Progenitor cell of endocrine pancreas (in vitro differentiated cells): ENCODE data around the gene N4BP3. TPM values are rescaled to one million over a fixed set of nuclear protein-coding genes. Genes with fewer than 3 reads are reported as not detected.
A peak's percentile ranks its signal among the peaks of the same experiment; 100 is the strongest.

Experiments
- DNase-seq: peaks from one replicate; pipeline ENCODE4 v3.0.0; 2021; ENCODE audit warnings: low spot score; ENCODE audit not compliant: unreplicated experiment
- H3K27ac Mint-ChIP-seq: 2 replicates; pipeline ENCODE4 v1.8.0; 2021; ENCODE audit warnings: mild to moderate bottlenecking, moderate library complexity, mixed read lengths
- H3K27me3 Mint-ChIP-seq: 2 replicates; pipeline ENCODE4 v1.8.0; 2021; ENCODE audit warnings: mixed read lengths
- H3K36me3 Mint-ChIP-seq: 2 replicates; pipeline ENCODE4 v1.8.0; 2022; ENCODE audit warnings: mixed read lengths; ENCODE audit not compliant: insufficient read depth
- H3K4me1 Mint-ChIP-seq: 2 replicates; pipeline ENCODE4 v1.8.0; 2021; ENCODE audit warnings: low read depth, mixed read lengths
- H3K4me3 Mint-ChIP-seq: 2 replicates; pipeline ENCODE4 v1.8.0; 2021; ENCODE audit warnings: low read depth, mild to moderate bottlenecking, moderate library complexity, mixed read lengths
- H3K9me3 Mint-ChIP-seq: 2 replicates; pipeline ENCODE4 v1.8.0; 2021; ENCODE audit warnings: low read depth, mixed read lengths
- long read RNA-seq: library from polyadenylated mRNA; unstranded; transcript quantifications from one replicate; pipeline ENCODE4 v2.0.0, GENCODE V29; 2020
- total RNA-seq: library from RNA; stranded (reverse); gene quantifications from 2 replicates; pipeline ENCODE4 v1.2.1, GENCODE V29; 2021
- TF ChIP-seq, protein P1 (sequence below): fragments of 200-600 bp; sonication (generic); IDR thresholded peaks from one replicate; pipeline ENCODE4 v1.5.0; 2021; ENCODE audit warnings: antibody characterized with exemption, mild to moderate bottlenecking; ENCODE audit not compliant: unreplicated experiment

The N4BP3 gene, protein sequence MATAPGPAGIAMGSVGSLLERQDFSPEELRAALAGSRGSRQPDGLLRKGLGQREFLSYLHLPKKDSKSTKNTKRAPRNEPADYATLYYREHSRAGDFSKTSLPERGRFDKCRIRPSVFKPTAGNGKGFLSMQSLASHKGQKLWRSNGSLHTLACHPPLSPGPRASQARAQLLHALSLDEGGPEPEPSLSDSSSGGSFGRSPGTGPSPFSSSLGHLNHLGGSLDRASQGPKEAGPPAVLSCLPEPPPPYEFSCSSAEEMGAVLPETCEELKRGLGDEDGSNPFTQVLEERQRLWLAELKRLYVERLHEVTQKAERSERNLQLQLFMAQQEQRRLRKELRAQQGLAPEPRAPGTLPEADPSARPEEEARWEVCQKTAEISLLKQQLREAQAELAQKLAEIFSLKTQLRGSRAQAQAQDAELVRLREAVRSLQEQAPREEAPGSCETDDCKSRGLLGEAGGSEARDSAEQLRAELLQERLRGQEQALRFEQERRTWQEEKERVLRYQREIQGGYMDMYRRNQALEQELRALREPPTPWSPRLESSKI
- 1.9 and 2.4 TPM in 2 replicates for total RNA-seq
- long read RNA-seq, full-length matches to known transcripts = 1 of 1 reads
- long read RNA-seq, partial matches to known transcripts = 0 of 1 reads
- long read RNA-seq, other reads (novel, unspliced or antisense) = 0 of 1 reads

DNA sequence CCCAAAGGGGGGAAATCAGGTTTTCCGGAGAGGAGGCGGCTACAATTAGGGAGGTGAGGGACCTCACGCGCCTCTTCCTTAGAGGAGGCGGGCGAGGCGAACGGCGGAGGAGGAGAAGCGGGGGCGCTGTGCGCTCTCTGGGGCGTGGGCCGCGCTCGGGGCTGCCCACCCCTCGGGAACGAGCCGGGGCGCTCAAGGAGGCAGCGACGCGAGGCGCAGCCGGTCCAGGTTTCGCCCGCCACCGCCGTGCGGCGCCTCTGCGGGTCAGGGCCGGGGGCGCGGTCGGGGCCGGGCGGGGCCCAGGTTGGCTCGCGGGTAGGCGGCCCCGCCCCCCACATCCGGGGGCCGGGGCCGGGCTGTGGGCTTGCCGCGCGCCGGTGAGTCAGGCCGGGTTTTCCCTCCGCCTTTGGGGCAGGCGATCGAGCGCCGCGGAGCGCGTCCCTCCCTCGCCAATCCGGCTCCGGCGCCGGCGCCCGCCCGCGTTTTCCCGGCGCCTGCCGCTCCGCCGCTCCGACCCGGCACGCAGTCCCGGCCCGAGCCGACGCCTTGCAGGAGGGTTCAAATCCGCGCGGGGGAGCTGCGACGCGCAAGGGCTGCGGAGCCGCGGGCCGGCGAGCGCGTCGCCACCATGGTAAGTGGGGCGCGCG lies at the start of gene N4BP3:
Gene N4BP3 (plus strand): TSS at position 392 of the 647 bp plus-strand sequence. CDS start 6,052 bp downstream, outside the sequence.
- Mint-ChIP-seq H3K27me3 (peaks cover 36% of the 10 kb centered on the region), H3K9me3 (no peaks in the 10 kb centered on the region), H3K27ac (peak within 1 kb of the TSS; percentile 94), H3K4me1 (peaks cover 14% of the 10 kb centered on the region), H3K36me3 (no peaks in the 10 kb centered on the region), H3K4me3 (peak within 1 kb of the TSS; percentile 87)
- peak; percentile 78 for DNase-seq
- TF ChIP-seq, protein P1, sequence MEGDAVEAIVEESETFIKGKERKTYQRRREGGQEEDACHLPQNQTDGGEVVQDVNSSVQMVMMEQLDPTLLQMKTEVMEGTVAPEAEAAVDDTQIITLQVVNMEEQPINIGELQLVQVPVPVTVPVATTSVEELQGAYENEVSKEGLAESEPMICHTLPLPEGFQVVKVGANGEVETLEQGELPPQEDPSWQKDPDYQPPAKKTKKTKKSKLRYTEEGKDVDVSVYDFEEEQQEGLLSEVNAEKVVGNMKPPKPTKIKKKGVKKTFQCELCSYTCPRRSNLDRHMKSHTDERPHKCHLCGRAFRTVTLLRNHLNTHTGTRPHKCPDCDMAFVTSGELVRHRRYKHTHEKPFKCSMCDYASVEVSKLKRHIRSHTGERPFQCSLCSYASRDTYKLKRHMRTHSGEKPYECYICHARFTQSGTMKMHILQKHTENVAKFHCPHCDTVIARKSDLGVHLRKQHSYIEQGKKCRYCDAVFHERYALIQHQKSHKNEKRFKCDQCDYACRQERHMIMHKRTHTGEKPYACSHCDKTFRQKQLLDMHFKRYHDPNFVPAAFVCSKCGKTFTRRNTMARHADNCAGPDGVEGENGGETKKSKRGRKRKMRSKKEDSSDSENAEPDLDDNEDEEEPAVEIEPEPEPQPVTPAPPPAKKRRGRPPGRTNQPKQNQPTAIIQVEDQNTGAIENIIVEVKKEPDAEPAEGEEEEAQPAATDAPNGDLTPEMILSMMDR = no peak

DNA sequence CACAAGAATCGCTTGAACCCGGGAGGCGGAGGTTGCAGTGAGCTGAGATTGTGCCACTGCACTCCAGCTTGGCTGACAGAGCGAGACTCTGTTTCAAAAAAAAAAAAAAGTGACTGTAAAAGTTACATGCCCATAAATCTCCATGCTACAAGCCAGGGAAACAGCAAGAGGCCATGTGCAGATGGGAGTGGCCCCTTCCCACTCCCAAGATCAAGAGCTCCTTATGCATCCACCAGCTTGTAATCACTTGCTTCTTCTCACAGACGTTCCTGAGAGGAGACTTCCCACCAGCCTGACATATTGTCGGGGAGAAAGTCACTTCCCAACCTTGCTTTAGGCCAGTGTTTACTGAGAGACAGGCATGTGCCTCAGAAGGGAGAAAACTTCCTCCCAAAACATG lies 45.6 kb upstream of the N4BP3 start:
- Mint-ChIP-seq H3K4me1 (no peaks in the 10 kb centered on the region), H3K27ac (no peak overlapping the region)
- TF ChIP-seq, protein P1 = no peak

DNA sequence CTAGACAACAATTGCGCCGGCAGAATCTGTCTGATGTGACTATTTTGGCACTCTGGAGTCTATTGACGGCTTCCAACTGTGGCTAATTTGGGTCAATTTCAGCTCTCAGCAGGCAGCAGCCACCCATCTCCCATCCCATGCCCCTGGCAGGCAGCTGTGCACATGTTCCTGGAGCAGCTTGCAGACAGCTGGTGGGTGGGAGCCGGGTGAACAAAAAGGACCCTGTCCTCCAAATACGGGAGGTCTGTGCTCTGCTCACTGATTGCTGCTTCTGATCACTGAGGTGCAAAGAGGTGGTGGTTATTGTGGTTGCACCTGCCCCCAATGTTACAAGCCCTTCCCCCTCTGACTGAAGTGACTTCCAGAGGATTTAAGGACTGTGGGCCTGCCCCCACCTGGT lies 45.0 kb upstream of the N4BP3 start:
- Mint-ChIP-seq H3K27ac (no peak overlapping the region), H3K36me3 (no peaks in the 10 kb centered on the region), H3K27me3 (peaks cover 11% of the 10 kb centered on the region), H3K4me3 (no peak overlapping the region), H3K9me3 (no peaks in the 10 kb centered on the region), H3K4me1 (no peaks in the 10 kb centered on the region)
- TF ChIP-seq, protein P1 = no peak
- DNase-seq = no peak

More for the DNA sequence above, 45.6 kb upstream of the N4BP3 start:
- Mint-ChIP-seq H3K36me3 (no peaks in the 10 kb centered on the region), H3K27me3 (peaks cover 13% of the 10 kb centered on the region), H3K4me3 (no peak overlapping the region), H3K9me3 (no peaks in the 10 kb centered on the region)
- no peak for DNase-seq

DNA sequence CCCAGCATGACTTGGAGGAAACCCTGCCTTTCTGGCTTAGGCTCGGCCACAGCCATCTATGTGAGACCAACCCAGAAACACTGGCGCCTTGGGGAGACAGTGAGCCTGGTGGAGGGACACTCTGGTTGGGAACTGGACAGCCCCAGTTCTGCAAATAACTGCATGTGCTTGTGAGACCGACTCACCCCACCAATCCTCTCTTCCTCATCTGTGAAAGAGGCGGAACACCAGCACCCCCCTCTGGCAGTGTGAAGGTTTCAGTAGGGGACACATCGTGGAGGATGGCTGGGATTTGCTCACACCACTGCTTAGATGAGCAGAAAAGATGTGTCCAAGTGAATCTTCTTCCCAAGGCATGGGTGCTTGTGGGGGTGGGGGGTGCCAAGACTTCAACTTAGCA lies 43.4 kb upstream of the N4BP3 start:
- no peak for DNase-seq
- no peaks in the 10 kb centered on the region for H3K9me3 Mint-ChIP-seq
- no peaks in the 10 kb centered on the region for H3K36me3 Mint-ChIP-seq
- H3K27me3 Mint-ChIP-seq = peaks cover 12% of the 10 kb centered on the region
- H3K4me1 Mint-ChIP-seq = no peaks in the 10 kb centered on the region
- no peak overlapping the region for H3K27ac Mint-ChIP-seq
- TF ChIP-seq, protein P1 = peak; percentile 36
- no peak overlapping the region for H3K4me3 Mint-ChIP-seq

DNA sequence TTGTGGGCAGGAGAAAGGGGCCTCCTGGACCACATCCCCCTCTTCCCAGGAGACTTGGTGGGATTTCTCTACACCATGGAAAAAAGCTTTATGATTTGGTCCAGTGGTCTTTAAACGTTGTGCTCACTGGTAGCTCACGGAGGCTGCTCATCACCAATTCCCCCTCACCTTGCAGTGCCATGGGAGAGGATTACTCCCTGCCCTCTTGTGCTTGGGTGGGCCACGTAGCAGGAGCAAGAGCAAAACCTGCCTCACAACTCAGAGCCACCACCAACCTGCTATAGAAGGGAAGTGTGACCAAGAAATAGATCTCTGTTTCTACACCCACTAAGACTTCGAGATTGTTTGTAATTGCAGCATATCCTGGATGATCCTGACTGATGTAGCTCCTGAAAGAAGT lies 42.2 kb upstream of the N4BP3 start:
- Mint-ChIP-seq H3K27ac (no peak overlapping the region), H3K4me3 (no peak overlapping the region), H3K9me3 (no peaks in the 10 kb centered on the region), H3K36me3 (no peaks in the 10 kb centered on the region), H3K4me1 (peaks cover 3% of the 10 kb centered on the region), H3K27me3 (peaks cover 16% of the 10 kb centered on the region)
- TF ChIP-seq, protein P1 = no peak
- DNase-seq = no peak
